Heart left ventricle (tissue), 16 donors: ENCODE measurements around the gene SARM1. TPM values are rescaled to one million over a fixed set of nuclear protein-coding genes. Genes with fewer than 3 reads are reported as not detected.
"Not testable (repeated sequence)": the region's sequence is repeated elsewhere in the genome, so short reads cannot be mapped to it uniquely, and the experiment has no call there.

Experiments
- ATAC-seq, 4 donors: fragments of 200-7000 bp; cut with Tn5 transposase; one replicate each; pipeline ENCODE4 v1.9.1; 2020 to 2022; ENCODE audit warnings: moderate library complexity in 4 of 4, mild to moderate bottlenecking in 3 of 4, moderate number of reproducible peaks in 1 of 4
- DNase-seq, 5 donors: peaks; one replicate each; pipeline ENCODE4 v3.0.0-alpha.2; 2020
- H3K27ac ChIP-seq, 12 donors: fragments of 200-600 bp; sonication (generic) in 4 of 12; one replicate each; pipeline versions ENCODE4 v1.5.0 to v1.8.0; 2016 to 2022; ENCODE audit warnings: mild to moderate bottlenecking in 2 of 12
- H3K27me3 ChIP-seq, 9 donors: fragments of 200-600 bp; sonication (generic) in 2 of 9; one replicate each; pipeline versions ENCODE4 v1.5.1 to v1.8.0; 2016 to 2022; ENCODE audit warnings: mild to moderate bottlenecking in 3 of 9
- H3K36me3 ChIP-seq, 9 donors: fragments of 200-600 bp; sonication (generic) in 2 of 9; one replicate each; pipeline versions ENCODE4 v1.5.0 to v1.8.0; 2018 to 2022; ENCODE audit warnings: mild to moderate bottlenecking in 2 of 9
- H3K4me1 ChIP-seq, 12 donors: fragments of 200-600 bp; sonication (generic) in 4 of 12; one replicate each; pipeline versions ENCODE4 v1.5.0 to v1.8.0; 2016 to 2022; ENCODE audit warnings: mild to moderate bottlenecking in 3 of 12
- H3K4me3 ChIP-seq, 12 donors: fragments of 200-600 bp; sonication (generic) in 4 of 12; one replicate each; pipeline versions ENCODE4 v1.5.0 to v1.8.0; 2017 to 2022; ENCODE audit warnings: mild to moderate bottlenecking in 9 of 12, moderate library complexity in 4 of 12
- H3K9me3 ChIP-seq, 12 donors: fragments of 200-600 bp; sonication (generic) in 4 of 12; one replicate each; pipeline versions ENCODE4 v1.5.0 to v1.8.0; 2016 to 2022; ENCODE audit warnings: mild to moderate bottlenecking in 1 of 12
- POLR2A ChIP-seq, 2 donors: fragments of 450-650 bp; IDR thresholded peaks; one replicate each; pipeline ENCODE4 v1.6.1; 2017; ENCODE audit warnings: antibody characterized with exemption in 2 of 2, mild to moderate bottlenecking in 2 of 2, moderate library complexity in 2 of 2
- WGBS, 4 donors: extraction: QIAGEN DNeasy Blood & Tissue Kit in 2 of 4; methylation state at CpG; one replicate each; pipeline versions ENCODE4 v1.1.5 to v1.1.7; 2013 to 2018; 5-methylcytosine and 5-hydroxymethylcytosine counted together
- intact Hi-C, 10 donors: fragments of 100-400 bp; cut with DNase I; formaldehyde crosslinking; loops; one replicate each; pipeline versions ENCODE4 v1.11.1 to v1.14.2; 2022
- polyA plus RNA-seq, 2 donors: library from polyadenylated mRNA; stranded (reverse); fragments of 200-250 nt; gene quantifications; one replicate each; pipeline ENCODE4 v1.2.3, GENCODE V29; 2013
- total RNA-seq, 9 donors: library from RNA; depleted of rRNA in 2 of 9; stranded (reverse); fragments of >200 nt in 2 of 9; fragmentation: NEBNext Ultra II Directional in 3 of 9; extraction: Animal tissue kit (Norgen Biotek cat#: 25700) in 3 of 9; gene quantifications; one replicate each; pipeline versions ENCODE4 v1.1.0 to v1.2.4, GENCODE V29; 2016 to 2023
- TF ChIP-seq, protein P1 (sequence below), 12 donors: fragments of 200-600 bp; sonication (generic) in 4 of 12; IDR thresholded peaks; one replicate each; pipeline versions ENCODE4 v1.5.0 to v1.8.0; 2018 to 2022; ENCODE audit warnings: antibody characterized with exemption in 12 of 12, mild to moderate bottlenecking in 5 of 12
- donor health status: ischemic (EF 13 %, LVEDD 7.1; RV severe dilation, severe dysfunction).
- donor health status: healthy with polysubstance abuse.
- donor health status: DM: no; HTN: yes; CAD: no.
- donor health status: DM: no; HTN: no; CAD: no.
- donor health status: ischemic (EF 25% LVEDD 6.9; RV normal size, moderate dysfunction).
- donor health status: ischemic (EF 25% LVEDD 5.7; RV mildly dilated, moderate dysfunction).
- donor health status: healthy.
- donor health status: DM: yes; HTN: yes; CAD: no.
- donor health status: ischemic (EF 35%, LVEDD 5.7; RV mildly dilated, moderate dysfunction).
- donor health status: nonischemic (EF 11% LVEDD 7.7; RV severe dilation, severe dysfunction).
- donor health status: DM: yes; HTN: yes; CAD: no.
- donor health status: PGD.
- donor health status: ischemic (EF 29% LVEDD 5.4; RV normal size, mild dysfunction).
- donor health status: nonischemic (EF 23%, LVEDD 6.1; RV moderate dilation, normal function).

SARM1 gene
- total and polyA plus RNA-seq, 11 donors = 3.7 to 11.3 (median 7.6) TPM

DNA sequence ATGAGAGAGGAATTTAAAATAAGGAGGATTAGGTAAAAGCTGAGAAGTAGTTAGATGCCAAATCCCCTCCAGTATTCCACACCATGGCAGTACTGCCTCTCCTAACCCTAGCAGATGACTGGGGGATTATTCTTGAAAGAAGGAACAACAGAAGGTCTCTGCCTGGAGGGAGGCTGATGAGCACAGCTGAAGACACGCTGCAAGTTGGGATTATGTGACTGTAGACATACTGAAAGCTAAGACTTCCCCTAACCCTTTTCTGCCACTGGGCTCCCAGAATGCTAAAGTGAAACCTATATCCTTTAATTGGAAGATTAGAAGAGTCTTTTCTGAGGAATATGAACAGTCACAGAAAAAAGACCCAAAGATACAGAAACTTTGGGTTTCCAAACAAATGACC, 62.2 kb downstream of the SARM1 start:
- Histone ChIP-seq H3K4me1 (no peaks in the 10 kb centered on the region), H3K4me3 (no peak overlapping the region), H3K27ac (no peak overlapping the region), H3K9me3 (no peaks in the 10 kb centered on the region), H3K36me3 (no peaks in the 10 kb centered on the region), H3K27me3 (peaks cover 0 to 12% (median 0%) of the 10 kb centered on the region in 9 donors)
- intact Hi-C loops = no loop called here
- WGBS, 4 donors = 47 to 70% (median 61%) methylated on average over 1 of the region's 1 CpG
- no peak for DNase-seq
- TF ChIP-seq, protein P1, sequence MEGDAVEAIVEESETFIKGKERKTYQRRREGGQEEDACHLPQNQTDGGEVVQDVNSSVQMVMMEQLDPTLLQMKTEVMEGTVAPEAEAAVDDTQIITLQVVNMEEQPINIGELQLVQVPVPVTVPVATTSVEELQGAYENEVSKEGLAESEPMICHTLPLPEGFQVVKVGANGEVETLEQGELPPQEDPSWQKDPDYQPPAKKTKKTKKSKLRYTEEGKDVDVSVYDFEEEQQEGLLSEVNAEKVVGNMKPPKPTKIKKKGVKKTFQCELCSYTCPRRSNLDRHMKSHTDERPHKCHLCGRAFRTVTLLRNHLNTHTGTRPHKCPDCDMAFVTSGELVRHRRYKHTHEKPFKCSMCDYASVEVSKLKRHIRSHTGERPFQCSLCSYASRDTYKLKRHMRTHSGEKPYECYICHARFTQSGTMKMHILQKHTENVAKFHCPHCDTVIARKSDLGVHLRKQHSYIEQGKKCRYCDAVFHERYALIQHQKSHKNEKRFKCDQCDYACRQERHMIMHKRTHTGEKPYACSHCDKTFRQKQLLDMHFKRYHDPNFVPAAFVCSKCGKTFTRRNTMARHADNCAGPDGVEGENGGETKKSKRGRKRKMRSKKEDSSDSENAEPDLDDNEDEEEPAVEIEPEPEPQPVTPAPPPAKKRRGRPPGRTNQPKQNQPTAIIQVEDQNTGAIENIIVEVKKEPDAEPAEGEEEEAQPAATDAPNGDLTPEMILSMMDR (IDR thresholded peaks at IDR 0.05) = no peak
- no peak for TF ChIP-seq POLR2A (IDR thresholded peaks at IDR 0.05)
- no peak for ATAC-seq

GRCh38 chr17:28434326-28434725, 62.8 kb downstream of the SARM1 start:
- DNase-seq, H3K36me3 ChIP-seq, ATAC-seq, H3K9me3 ChIP-seq, intact Hi-C loops, H3K4me3 ChIP-seq, H3K4me1 ChIP-seq, H3K27ac ChIP-seq: not testable (repeated sequence)
- WGBS, 4 donors = 66 to 74% (median 68%) methylated on average over 8 of the region's 8 CpGs
- peaks cover 0 to 12% (median 0%) of the 10 kb centered on the region in 9 donors for H3K27me3 ChIP-seq

DNA sequence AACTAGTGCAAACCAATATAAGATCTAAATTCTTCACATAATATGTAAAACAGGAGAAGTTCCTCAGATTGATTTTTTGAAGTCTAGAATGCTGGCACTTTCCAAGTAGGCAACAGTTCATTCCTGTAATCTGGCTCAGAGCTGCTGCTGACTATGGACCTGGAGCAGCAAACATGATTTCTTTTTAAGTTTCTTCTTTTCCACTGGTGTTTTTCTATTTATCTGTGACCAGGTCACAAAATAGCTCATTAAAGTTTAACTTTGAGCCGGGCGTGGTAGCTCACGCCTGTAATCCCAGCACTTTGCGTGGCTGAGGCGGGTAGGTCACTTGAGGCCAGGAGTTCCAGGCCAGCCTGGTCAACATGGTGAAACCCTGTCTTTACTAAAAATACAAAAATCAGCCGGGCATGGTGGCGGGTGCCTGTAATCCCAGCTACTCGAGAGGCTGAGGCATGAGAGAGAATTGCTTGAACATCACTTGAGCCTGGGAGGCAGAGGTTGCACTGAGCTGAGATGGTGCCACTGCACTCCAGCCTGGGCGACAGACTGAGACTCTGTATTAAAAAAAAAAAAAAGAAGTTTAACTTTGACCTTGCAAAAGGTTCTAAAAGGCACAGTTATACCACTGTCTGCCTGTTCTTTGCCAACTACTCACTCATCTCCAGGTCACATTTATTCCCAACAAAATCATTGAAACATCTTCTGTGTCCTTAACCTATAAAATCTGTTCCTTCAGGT, 72.6 kb downstream of the SARM1 start:
- Histone ChIP-seq H3K36me3 (no peaks in the 10 kb centered on the region), H3K4me1 (no peaks in the 10 kb centered on the region), H3K4me3 (no peak overlapping the region), H3K27me3 (peaks cover 0 to 19% (median 0%) of the 10 kb centered on the region in 9 donors), H3K27ac (no peak overlapping the region), H3K9me3 (peaks cover 0 to 3% (median 0%) of the 10 kb centered on the region in 12 donors)
- DNase-seq = no peak
- WGBS, 4 donors = 87 to 93% (median 89%) methylated on average over 9 of the region's 9 CpGs
- intact Hi-C loops = no loop called here
- TF ChIP-seq, protein P1 (IDR thresholded peaks at IDR 0.05) = no peak
- no peak for TF ChIP-seq POLR2A (IDR thresholded peaks at IDR 0.05)
- ATAC-seq = no peak

DNA sequence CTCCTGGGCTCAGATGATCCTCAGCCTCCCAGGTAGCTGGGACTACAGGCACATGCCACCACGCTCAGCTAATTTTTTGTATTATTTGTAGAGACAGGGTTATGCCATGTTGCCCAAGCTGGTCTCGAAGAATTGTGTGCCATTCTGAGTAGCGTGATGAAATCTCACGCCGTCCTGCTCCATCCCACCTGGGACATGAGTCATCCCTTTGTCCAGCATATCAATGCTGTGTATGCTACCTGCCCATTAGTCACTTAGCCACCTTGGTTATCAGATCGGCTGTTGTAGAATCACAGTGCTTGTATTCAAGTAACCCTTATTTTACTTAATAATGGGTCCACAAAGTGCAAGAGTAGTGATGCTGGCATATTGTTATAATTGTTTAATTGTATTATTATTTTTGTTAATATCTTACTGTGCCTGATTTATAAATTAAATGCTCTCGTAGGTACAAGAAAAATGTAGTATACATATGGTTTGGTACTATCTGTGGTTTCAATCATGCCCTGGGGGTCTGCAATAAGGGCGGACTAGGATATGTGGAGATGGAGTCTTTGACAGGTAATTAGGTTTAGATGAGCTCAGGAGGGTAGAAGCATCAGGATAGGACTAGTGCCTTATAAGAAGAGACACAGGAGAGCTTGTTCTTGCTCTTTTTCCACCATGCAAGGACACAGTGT, 75.4 kb downstream of the SARM1 start:
- intact Hi-C loops = no loop called here
- WGBS, 4 donors = 82 to 90% (median 86%) methylated on average over 8 of the region's 8 CpGs
- peaks cover 0 to 8% (median 0%) of the 10 kb centered on the region in 12 donors for H3K9me3 ChIP-seq

More for the DNA sequence above, 75.4 kb downstream of the SARM1 start:
- no peak for TF ChIP-seq POLR2A (IDR thresholded peaks at IDR 0.05)
- TF ChIP-seq, protein P1 (IDR thresholded peaks at IDR 0.05) = no peak
- H3K27ac ChIP-seq = no peak overlapping the region
- no peak overlapping the region for H3K4me3 ChIP-seq
- ATAC-seq = no peak
- H3K4me1 ChIP-seq = no peaks in the 10 kb centered on the region
- no peak for DNase-seq
- H3K36me3 ChIP-seq = no peaks in the 10 kb centered on the region
- peaks cover 0 to 15% (median 0%) of the 10 kb centered on the region in 9 donors for H3K27me3 ChIP-seq
